Erythroblast (primary cell): ENCODE measurements around the gene TENT5A.

Source experiments
- GATA1 ChIP-seq: IDR thresholded peaks from 2 replicates; pipeline ENCODE4 v1.6.1; 2011; ENCODE audit warnings: low read depth, mild to moderate bottlenecking, control low read depth, low read length, moderate library complexity
- POLR2A ChIP-seq: IDR thresholded peaks from 2 replicates; pipeline ENCODE4 v1.6.1; 2011; ENCODE audit warnings: mild to moderate bottlenecking, low read length

DNA sequence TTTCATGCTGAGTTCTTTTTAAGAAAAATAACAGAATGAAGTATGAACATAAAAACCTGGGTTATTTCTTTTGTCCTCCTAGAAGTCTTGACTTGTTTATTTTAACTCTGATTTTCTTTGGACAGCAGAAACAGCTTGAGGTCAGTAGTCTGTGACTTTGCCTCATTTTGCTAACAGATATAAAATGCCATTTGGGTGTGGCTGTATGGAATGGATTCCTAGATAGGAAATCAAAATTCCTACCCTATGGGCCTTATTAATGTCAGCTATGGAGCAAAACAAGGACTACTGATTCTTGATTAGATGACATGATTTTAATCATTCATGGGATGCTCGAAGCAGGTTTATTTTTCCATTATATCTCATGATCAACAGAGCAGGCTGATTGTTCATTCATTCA, 46.8 kb upstream of the TENT5A start:
- TF ChIP-seq POLR2A, result no peak
- TF ChIP-seq GATA1, result no peak
